Transverse colon (tissue), 4 donors: ENCODE measurements around the gene HSF5.

Experiments
- CTCF ChIP-seq, 5 experiments: fragments of 200-600 bp in 3 of 5; fragments of 450-650 bp in 2 of 5; sonication (generic) in 3 of 5; IDR thresholded peaks; 1 replicate in 2 of 5; 2 replicates in 3 of 5; pipeline ENCODE4 v1.5.1; 2016 to 2017; ENCODE audit warnings: antibody characterized with exemption in 5 of 5, inconsistent platforms in 3 of 5, mild to moderate bottlenecking in 2 of 5, moderate library complexity in 1 of 5
- EP300 ChIP-seq: sonication (generic); formaldehyde crosslinking; IDR thresholded peaks from one replicate; pipeline ENCODE4 v1.6.1; 2017; ENCODE audit warnings: antibody characterized with exemption, low read depth
- POLR2A ChIP-seq: fragments of 450-650 bp; IDR thresholded peaks from one replicate; pipeline ENCODE4 v1.6.1; 2016; ENCODE audit warnings: antibody characterized with exemption, mild to moderate bottlenecking, moderate library complexity
- POLR2AphosphoS5 ChIP-seq, 3 donors: sonication (generic); formaldehyde crosslinking; IDR thresholded peaks; one replicate each; pipeline ENCODE4 v1.6.1; 2016; ENCODE audit warnings: antibody characterized with exemption in 3 of 3

GRCh38 chr17:58396173-58396572 lies 92.0 kb downstream of the HSF5 start:
- no peak for TF ChIP-seq CTCF (IDR thresholded peaks at IDR 0.05)
- TF ChIP-seq EP300: no peak
- no peak for TF ChIP-seq POLR2A
- no peak for TF ChIP-seq POLR2AphosphoS5 (IDR thresholded peaks at IDR 0.05)
